PC-3 (cell line): ENCODE measurements around the gene ENTR1. TPM values are rescaled to one million over a fixed set of nuclear protein-coding genes. Genes with fewer than 3 reads are reported as not detected.

ENCODE experiments used
- ATAC-seq: fragments of 200-7000 bp; cut with Tn5 transposase; 2 replicates; pipeline ENCODE4 v1.9.1; 2020; ENCODE audit warnings: mild to moderate bottlenecking, moderate library complexity
- BruUV-seq: library from RNA; stranded (reverse); fragments of 400-500 nt; replicated peaks from 2 replicates; lab custom pipeline; 2021; lab: Mats Ljungman, UMichigan
- CTCF ChIA-PET: fragments of 300-600 bp; sonication (Branson Sonifier 250); formaldehyde crosslinking; loops from one replicate; lab custom pipeline; 2022; ENCODE audit warnings: antibody characterized with exemption; lab: Charles Lee
- POLR2A ChIA-PET: fragments of 300-600 bp; sonication (Branson Sonifier 250); formaldehyde crosslinking; loops from one replicate; lab custom pipeline; 2022; ENCODE audit warnings: antibody characterized with exemption; ENCODE audit not compliant: unreplicated experiment; lab: Charles Lee
- DNase-seq: peaks from one replicate; pipeline ENCODE4 v3.0.0-alpha.2; 2015
- H2AFZ ChIP-seq: fragments of 300-600 bp; sonication (generic); 2 replicates; pipeline ENCODE4 v1.6.0; 2016; ENCODE audit warnings: antibody characterized with exemption, low read length
- H3F3A ChIP-seq: fragments of 300-600 bp; sonication (generic); one replicate; pipeline ENCODE4 v1.6.0; 2017; ENCODE audit warnings: antibody characterized with exemption, low read length, control low read depth, mild to moderate bottlenecking; ENCODE audit not compliant: unreplicated experiment
- H3K27ac ChIP-seq: fragments of 300-600 bp; sonication (generic); 2 replicates; pipeline ENCODE4 v1.5.1; 2016; ENCODE audit warnings: mild to moderate bottlenecking, low read length
- H3K27me3 ChIP-seq: fragments of 300-600 bp; sonication (generic); 2 replicates; pipeline ENCODE4 v1.6.1; 2016; ENCODE audit warnings: low read length, mixed read lengths
- H3K36me3 ChIP-seq: fragments of 300-600 bp; sonication (generic); 2 replicates; pipeline ENCODE4 v1.6.1; 2016; ENCODE audit warnings: low read depth, mixed run types, low read length, mixed read lengths
- H3K4me1 ChIP-seq: fragments of 300-600 bp; sonication (generic); 2 replicates; pipeline ENCODE4 v1.5.1; 2016; ENCODE audit warnings: low read length; ENCODE audit not compliant: insufficient read depth
- H3K4me2 ChIP-seq: fragments of 300-600 bp; sonication (generic); 2 replicates; pipeline ENCODE4 v1.6.0; 2016; ENCODE audit warnings: low read length
- H3K4me3 ChIP-seq: fragments of 300-600 bp; sonication (generic); 2 replicates; pipeline ENCODE4 v1.5.1; 2016; ENCODE audit warnings: mild to moderate bottlenecking, low read length, mixed read lengths
- H3K79me2 ChIP-seq: fragments of 300-600 bp; sonication (generic); 2 replicates; pipeline ENCODE4 v1.6.1; 2017; ENCODE audit warnings: low read length, mixed read lengths
- H3K9ac ChIP-seq: fragments of 300-600 bp; sonication (generic); 2 replicates; pipeline ENCODE4 v1.6.0; 2016; ENCODE audit warnings: mild to moderate bottlenecking, low read length
- H3K9me2 ChIP-seq: fragments of 300-600 bp; sonication (generic); replicated peaks from 2 replicates; pipeline ENCODE4 v1.6.1; 2016; ENCODE audit warnings: mixed run types, low read length, mixed read lengths
- H3K9me3 ChIP-seq: fragments of 300-600 bp; sonication (generic); 2 replicates; pipeline ENCODE4 v1.6.1; 2016; ENCODE audit warnings: low read length, mixed read lengths
- H4K20me1 ChIP-seq: fragments of 300-600 bp; sonication (generic); 2 replicates; pipeline ENCODE4 v1.6.1; 2016; ENCODE audit warnings: low read length, mixed read lengths
- EZH2 ChIP-seq: fragments of 300-600 bp; sonication (generic); IDR thresholded peaks from one replicate; pipeline ENCODE4 v1.6.1; 2017; ENCODE audit warnings: antibody characterized with exemption, mild to moderate bottlenecking, low read length; ENCODE audit not compliant: unreplicated experiment
- EZH2phosphoT487 ChIP-seq: fragments of 300-600 bp; sonication (generic); IDR thresholded peaks from 2 replicates; pipeline ENCODE4 v1.6.1; 2018; ENCODE audit warnings: mild to moderate bottlenecking, antibody characterized with exemption, low read length, borderline replicate concordance
- intact Hi-C: fragments of 100-400 bp; cut with micrococcal nuclease; formaldehyde crosslinking; loops from 2 replicates; pipeline ENCODE4 v1.9.0; 2023
- total RNA-seq: library from RNA; depleted of rRNA; stranded (reverse); fragments of >200 nt; gene quantifications from 2 replicates; pipeline ENCODE4 v1.2.3, GENCODE V29; 2014
- TF ChIP-seq, protein P1 (sequence below): fragments of 300-600 bp; sonication (generic); conservative IDR thresholded peaks from 2 replicates; pipeline ENCODE4 v1.5.1; 2017; ENCODE audit warnings: antibody characterized with exemption, low read depth, mild to moderate bottlenecking, low read length

ENTR1 gene
- total RNA-seq, 1 experiment from 2014 or later = 32.3 TPM

DNA sequence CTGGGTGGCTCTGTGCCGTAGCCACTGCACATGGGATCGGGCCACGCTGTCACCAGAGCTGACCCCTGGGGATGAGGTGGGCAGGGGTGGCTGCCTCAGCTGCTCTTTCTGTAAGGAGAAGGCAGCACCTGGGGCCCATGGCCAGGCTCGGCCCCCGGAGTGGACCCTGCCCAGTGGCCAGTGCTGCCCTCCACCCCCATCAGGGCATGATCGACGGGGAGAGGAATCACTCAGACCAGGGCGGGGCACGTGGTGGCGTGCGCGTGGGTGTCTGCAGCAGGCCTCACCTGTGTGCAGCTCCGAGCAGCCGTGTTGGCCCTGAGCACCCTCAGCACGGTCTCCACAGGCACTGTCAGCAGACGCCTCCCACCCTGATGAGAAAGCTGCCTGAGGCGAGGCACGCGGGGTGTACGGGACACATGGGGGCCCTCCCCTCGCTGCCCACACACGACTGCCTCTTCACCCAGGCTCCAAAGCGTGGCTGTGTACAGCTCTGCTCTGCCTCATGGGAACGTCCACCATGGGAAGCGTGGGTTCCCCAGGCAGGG is 28.4 kb downstream of the ENTR1 start:
- H3K4me3 ChIP-seq = no peak overlapping the region
- H3K9me3 ChIP-seq = no peaks in the 10 kb centered on the region
- no peaks in the 10 kb centered on the region for H3F3A ChIP-seq
- H3K27me3 ChIP-seq = no peaks in the 10 kb centered on the region
- H2AFZ ChIP-seq = no peak overlapping the region
- H3K36me3 ChIP-seq = peaks cover 5% of the 10 kb centered on the region; the same call in 1 of the 2 replicates
- ChIA-PET CTCF (no interaction called here), POLR2A (no interaction called here)
- no peaks in the 10 kb centered on the region for H3K9me2 ChIP-seq
- H3K9ac ChIP-seq = no peak overlapping the region
- no peak overlapping the region for H3K27ac ChIP-seq
- no peak for TF ChIP-seq EZH2
- TF ChIP-seq, protein P1, sequence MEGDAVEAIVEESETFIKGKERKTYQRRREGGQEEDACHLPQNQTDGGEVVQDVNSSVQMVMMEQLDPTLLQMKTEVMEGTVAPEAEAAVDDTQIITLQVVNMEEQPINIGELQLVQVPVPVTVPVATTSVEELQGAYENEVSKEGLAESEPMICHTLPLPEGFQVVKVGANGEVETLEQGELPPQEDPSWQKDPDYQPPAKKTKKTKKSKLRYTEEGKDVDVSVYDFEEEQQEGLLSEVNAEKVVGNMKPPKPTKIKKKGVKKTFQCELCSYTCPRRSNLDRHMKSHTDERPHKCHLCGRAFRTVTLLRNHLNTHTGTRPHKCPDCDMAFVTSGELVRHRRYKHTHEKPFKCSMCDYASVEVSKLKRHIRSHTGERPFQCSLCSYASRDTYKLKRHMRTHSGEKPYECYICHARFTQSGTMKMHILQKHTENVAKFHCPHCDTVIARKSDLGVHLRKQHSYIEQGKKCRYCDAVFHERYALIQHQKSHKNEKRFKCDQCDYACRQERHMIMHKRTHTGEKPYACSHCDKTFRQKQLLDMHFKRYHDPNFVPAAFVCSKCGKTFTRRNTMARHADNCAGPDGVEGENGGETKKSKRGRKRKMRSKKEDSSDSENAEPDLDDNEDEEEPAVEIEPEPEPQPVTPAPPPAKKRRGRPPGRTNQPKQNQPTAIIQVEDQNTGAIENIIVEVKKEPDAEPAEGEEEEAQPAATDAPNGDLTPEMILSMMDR = no peak
- no peak for TF ChIP-seq EZH2phosphoT487
- BruUV-seq = no TSS peak
- H3K4me1 ChIP-seq = no peaks in the 10 kb centered on the region
- H3K79me2 ChIP-seq = no peaks in the 10 kb centered on the region
- no peaks in the 10 kb centered on the region for H4K20me1 ChIP-seq
- intact Hi-C loops = no loop called here
- DNase-seq (no peak), ATAC-seq (no peak)
- H3K4me2 ChIP-seq = no peak overlapping the region

DNA sequence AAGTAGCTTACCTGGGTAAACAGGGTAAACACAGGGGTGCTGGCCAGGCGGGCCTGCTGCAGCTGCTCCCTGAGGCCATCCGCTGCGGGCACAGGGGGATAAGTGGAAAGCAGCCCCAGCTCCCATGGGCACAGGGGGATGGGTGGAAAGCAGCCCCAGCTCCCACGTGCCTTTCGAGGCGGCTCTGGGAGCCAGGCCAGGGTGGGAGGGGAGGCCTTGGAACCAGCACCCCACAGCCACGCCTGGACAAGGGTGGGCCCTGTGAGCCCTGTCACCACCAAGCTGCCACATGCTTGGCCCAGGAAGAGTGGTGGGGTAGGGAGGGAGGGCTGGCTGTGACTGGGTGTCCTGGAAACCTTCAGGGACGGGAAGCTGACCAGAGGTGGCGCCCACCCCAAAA is 29.1 kb downstream of the ENTR1 start:
- ATAC-seq (no peak), DNase-seq (no peak)
- H3K4me2 ChIP-seq = no peak overlapping the region
- BruUV-seq = no TSS peak
- H3K36me3 ChIP-seq = peaks cover 5% of the 10 kb centered on the region; the same call in 1 of the 2 replicates
- H3K4me1 ChIP-seq = no peaks in the 10 kb centered on the region
- intact Hi-C loops = no loop called here
- no peak for TF ChIP-seq EZH2phosphoT487
- no peak for TF ChIP-seq EZH2
- TF ChIP-seq, protein P1 = no peak
- no peak overlapping the region for H2AFZ ChIP-seq
- no peaks in the 10 kb centered on the region for H3K9me2 ChIP-seq
- no peaks in the 10 kb centered on the region for H3K27me3 ChIP-seq
- H3K9ac ChIP-seq = no peak overlapping the region
- H3K27ac ChIP-seq = no peak overlapping the region
- H3K79me2 ChIP-seq = no peaks in the 10 kb centered on the region
- H4K20me1 ChIP-seq = no peaks in the 10 kb centered on the region
- ChIA-PET CTCF (no interaction called here), POLR2A (no interaction called here)
- H3K9me3 ChIP-seq = no peaks in the 10 kb centered on the region
- no peak overlapping the region for H3K4me3 ChIP-seq
- no peaks in the 10 kb centered on the region for H3F3A ChIP-seq

DNA sequence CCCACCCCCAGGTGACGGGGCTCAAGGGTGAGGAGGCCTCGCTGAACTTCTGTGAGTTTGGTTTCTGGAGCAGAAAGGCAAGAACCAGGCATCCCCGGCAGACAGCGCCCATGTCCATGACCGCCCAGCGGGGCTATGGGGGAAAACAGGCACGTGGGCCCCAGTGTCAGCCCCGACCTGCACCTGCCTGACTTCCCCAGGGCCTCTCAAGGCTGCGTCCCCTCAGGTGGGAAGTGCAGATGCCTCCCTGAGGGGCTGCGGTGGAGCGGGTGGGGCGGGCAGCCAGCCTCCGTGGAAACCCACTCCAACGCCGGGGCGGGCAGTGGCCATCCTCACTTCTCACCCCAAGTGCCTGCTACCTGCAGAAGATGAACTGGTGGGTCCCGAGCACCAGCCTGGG is 30.0 kb downstream of the ENTR1 start:
- ChIA-PET CTCF (no interaction called here), POLR2A (no interaction called here)
- no TSS peak for BruUV-seq
- Histone ChIP-seq H4K20me1 (no peaks in the 10 kb centered on the region), H3K27ac (no peak overlapping the region), H3K4me1 (no peaks in the 10 kb centered on the region), H2AFZ (no peak overlapping the region), H3K36me3 (no peaks in the 10 kb centered on the region), H3F3A (no peaks in the 10 kb centered on the region), H3K9me2 (no peaks in the 10 kb centered on the region), H3K4me2 (no peak overlapping the region), H3K9me3 (no peaks in the 10 kb centered on the region), H3K4me3 (no peak overlapping the region), H3K9ac (no peak overlapping the region), H3K27me3 (no peaks in the 10 kb centered on the region), H3K79me2 (no peaks in the 10 kb centered on the region)
- intact Hi-C loops = no loop called here
- TF ChIP-seq EZH2 (no peak), EZH2phosphoT487 (no peak)
- TF ChIP-seq, protein P1 = no peak
- DNase-seq = no peak
- no peak for ATAC-seq
